Gastroesophageal sphincter (tissue), 4 donors: ENCODE data around the gene SNAP47. TPM values are rescaled to one million over a fixed set of nuclear protein-coding genes. Genes with fewer than 3 reads are reported as not detected.

Experiments
- ATAC-seq: fragments of 150-250 bp; one replicate; pipeline ENCODE4 v1.9.1; 2016; ENCODE audit warnings: mild to moderate bottlenecking, moderate library complexity
- H3K27ac ChIP-seq, 4 donors: fragments of 200-600 bp; sonication (generic) in 3 of 4; 1 replicate in 3 of 4; 2 replicates in 1 of 4; pipeline ENCODE4 v1.5.1; 2016 to 2019
- H3K27me3 ChIP-seq: fragments of 200-600 bp; sonication (generic); one replicate; pipeline ENCODE4 v1.5.1; 2019
- H3K36me3 ChIP-seq, 2 donors: fragments of 200-600 bp; sonication (generic); one replicate each; pipeline ENCODE4 v1.5.1; 2019; ENCODE audit warnings: control low read depth in 1 of 2
- H3K4me1 ChIP-seq, 3 donors: fragments of 200-600 bp; sonication (generic); 1 replicate in 2 of 3; 2 replicates in 1 of 3; pipeline ENCODE4 v1.5.1; 2016 to 2019; ENCODE audit warnings: control low read depth in 2 of 3
- H3K4me3 ChIP-seq, 2 donors: fragments of 200-600 bp; sonication (generic); one replicate each; pipeline ENCODE4 v1.5.1; 2019; ENCODE audit warnings: mild to moderate bottlenecking in 1 of 2, moderate library complexity in 1 of 2
- H3K9me3 ChIP-seq, 3 donors: fragments of 200-600 bp; sonication (generic); one replicate each; pipeline ENCODE4 v1.5.1; 2017 to 2019; ENCODE audit warnings: control low read depth in 2 of 3
- CTCF ChIP-seq, 4 experiments: fragments of 200-600 bp in 2 of 4; fragments of 450-650 bp in 2 of 4; sonication (generic) in 1 of 4; IDR thresholded peaks; one replicate each; pipeline ENCODE4 v1.5.1; 2017 to 2019; ENCODE audit warnings: antibody characterized with exemption in 4 of 4, mild to moderate bottlenecking in 2 of 4, moderate library complexity in 2 of 4
- EP300 ChIP-seq: sonication (generic); formaldehyde crosslinking; IDR thresholded peaks from one replicate; pipeline ENCODE4 v1.6.1; 2017; ENCODE audit warnings: antibody characterized with exemption, mild to moderate bottlenecking
- POLR2A ChIP-seq, 2 donors: fragments of 450-650 bp; IDR thresholded peaks; one replicate each; pipeline ENCODE4 v1.6.1; 2017; ENCODE audit warnings: antibody characterized with exemption in 2 of 2, mild to moderate bottlenecking in 2 of 2, moderate library complexity in 1 of 2
- POLR2AphosphoS5 ChIP-seq: sonication (generic); formaldehyde crosslinking; IDR thresholded peaks from one replicate; pipeline ENCODE4 v1.6.1; 2017; ENCODE audit warnings: antibody characterized with exemption
- WGBS, 2 donors: methylation state at CpG; one replicate each; pipeline ENCODE4 v1.1.5; 2018; ENCODE audit warnings: low coverage in 1 of 2; 5-methylcytosine and 5-hydroxymethylcytosine counted together
- total RNA-seq, 4 donors: library from RNA; depleted of rRNA; stranded (reverse); fragments of >200 nt; gene quantifications; one replicate each; pipeline ENCODE4 v1.1.0, GENCODE V29; 2016

The SNAP47 gene
- total RNA-seq, 4 donors from 2014 or later, result 27.1 to 47.0 (median 35.6) TPM

GRCh38 chr1:227765261-227766014 is 30.2 kb downstream of the SNAP47 start:
- Histone ChIP-seq H3K27ac (no peak overlapping the region), H3K9me3 (no peaks in the 10 kb centered on the region), H3K4me1 (peaks cover 0 to 41% (median 7%) of the 10 kb centered on the region in 3 donors), H3K4me3 (no peak overlapping the region), H3K36me3 (peaks cover 0 to 86% of the 10 kb centered on the region in 2 donors), H3K27me3 (no peaks in the 10 kb centered on the region)
- WGBS, 2 donors, result 90% methylated on average over 3 of the region's 8 CpGs; no CpG with 5 or more reads in 1 of the 2 donors
- TF ChIP-seq EP300 (no peak), POLR2AphosphoS5 (no peak), CTCF (IDR thresholded peaks at IDR 0.05) (no peak), POLR2A (IDR thresholded peaks at IDR 0.05) (no peak)
- no peak for ATAC-seq

GRCh38 chr1:227766015-227766634 is 30.9 kb downstream of the SNAP47 start:
- 92% methylated on average over 2 of the region's 17 CpGs; no CpG with 5 or more reads in 1 of the 2 donors for WGBS, 2 donors
- peaks cover 0 to 86% of the 10 kb centered on the region in 2 donors for H3K36me3 ChIP-seq
- no peaks in the 10 kb centered on the region for H3K27me3 ChIP-seq
- H3K4me3 ChIP-seq, result no peak overlapping the region
- no peaks in the 10 kb centered on the region for H3K9me3 ChIP-seq
- no peak for TF ChIP-seq POLR2A (IDR thresholded peaks at IDR 0.05)
- TF ChIP-seq EP300, result no peak
- no peak for TF ChIP-seq CTCF (IDR thresholded peaks at IDR 0.05)
- no peak for TF ChIP-seq POLR2AphosphoS5
- H3K4me1 ChIP-seq, result peaks cover 0 to 39% (median 7%) of the 10 kb centered on the region in 3 donors
- ATAC-seq, result no peak
- no peak overlapping the region for H3K27ac ChIP-seq

- Histone ChIP-seq H3K36me3 (peaks cover 0 to 86% of the 10 kb centered on the region in 2 donors), H3K4me1 (peaks cover 0 to 34% (median 7%) of the 10 kb centered on the region in 3 donors), H3K9me3 (no peaks in the 10 kb centered on the region), H3K4me3 (no peak overlapping the region), H3K27me3 (no peaks in the 10 kb centered on the region), H3K27ac (no peak overlapping the region)
- 82 to 84% methylated on average over 9 to 13 of the region's 19 CpGs for WGBS, 2 donors
- TF ChIP-seq POLR2A (IDR thresholded peaks at IDR 0.05), result no peak
- no peak for TF ChIP-seq POLR2AphosphoS5
- TF ChIP-seq CTCF (IDR thresholded peaks at IDR 0.05), result no peak
- no peak for TF ChIP-seq EP300
- ATAC-seq, result no peak
Measured at GRCh38 chr1:227766653-227767277, 31.5 kb downstream of the SNAP47 start.

GRCh38 chr1:227767401-227768124 is 32.3 kb downstream of the SNAP47 start:
- ATAC-seq, result no peak
- H3K36me3 ChIP-seq, result peaks cover 0 to 90% of the 10 kb centered on the region in 2 donors
- H3K9me3 ChIP-seq, result no peaks in the 10 kb centered on the region
- H3K4me3 ChIP-seq, result no peak overlapping the region
- H3K4me1 ChIP-seq, result peaks cover 0 to 26% (median 6%) of the 10 kb centered on the region in 3 donors
- no peak for TF ChIP-seq CTCF (IDR thresholded peaks at IDR 0.05)
- no peak for TF ChIP-seq POLR2A (IDR thresholded peaks at IDR 0.05)
- no peak for TF ChIP-seq POLR2AphosphoS5
- TF ChIP-seq EP300, result no peak
- H3K27me3 ChIP-seq, result no peaks in the 10 kb centered on the region
- no peak overlapping the region for H3K27ac ChIP-seq
- WGBS, 2 donors, result 88% methylated on average over 4 of the region's 6 CpGs; no CpG with 5 or more reads in 1 of the 2 donors
